ENCODE results near the gene AGAP1. TPM values are rescaled to one million over a fixed set of nuclear protein-coding genes. Genes with fewer than 3 reads are reported as not detected.

AGAP1 gene
- total RNA-seq, 1 donor from 2014 or later, result 20.4 TPM

DNA sequence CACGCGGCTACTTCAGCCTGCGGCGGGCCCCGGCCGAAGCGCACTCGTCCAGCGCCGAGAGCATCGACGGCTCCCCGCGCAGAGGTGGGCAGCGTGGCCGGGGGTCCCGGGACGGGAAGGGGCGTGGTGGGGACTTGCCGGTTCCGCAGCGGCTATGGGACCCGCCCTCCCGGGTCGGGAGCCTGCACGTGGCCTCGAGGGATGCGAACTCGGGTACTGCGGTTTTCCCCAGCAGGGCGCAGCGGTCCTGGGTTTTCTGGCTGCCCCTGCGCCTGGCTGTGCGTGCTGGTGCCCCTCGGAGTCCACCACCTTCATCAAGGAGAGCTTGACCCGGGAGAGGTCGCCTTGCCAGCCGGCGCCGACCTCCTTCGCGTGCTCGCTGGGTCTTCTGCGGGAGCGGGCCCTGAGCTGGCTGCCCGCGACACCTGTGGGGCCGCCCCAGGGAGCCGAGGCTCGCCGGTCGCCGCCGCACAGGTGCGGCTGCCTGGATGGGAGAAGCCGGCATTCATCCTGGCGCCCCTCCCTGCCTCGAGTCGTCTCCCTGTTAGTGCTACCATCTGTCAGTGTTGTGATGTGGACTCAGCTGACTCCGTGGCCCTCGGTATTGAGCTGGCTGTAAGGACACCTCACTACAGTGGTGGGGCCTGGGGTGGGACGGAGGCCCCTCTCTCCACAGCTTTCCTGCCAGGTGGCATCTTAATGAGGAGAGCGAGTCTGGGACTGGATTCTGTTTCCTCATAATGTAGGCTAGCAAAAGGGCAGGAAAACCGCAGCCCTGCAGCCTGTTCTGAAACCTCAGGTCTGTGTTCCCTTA, 177.3 kb downstream of the AGAP1 start:
- Mint-ChIP-seq H3K9me3 (peaks cover 1% of the 10 kb centered on the region), H3K4me3 (peak overlapping the region; percentile 88), H3K4me1 (peaks cover 45% of the 10 kb centered on the region), H3K27me3 (ENCODE audit: insufficient read depth, low read depth) (peaks cover 2% of the 10 kb centered on the region), H3K36me3 (peaks cover 2% of the 10 kb centered on the region), H3K27ac (no peak overlapping the region)
- TF ChIP-seq, protein P1, sequence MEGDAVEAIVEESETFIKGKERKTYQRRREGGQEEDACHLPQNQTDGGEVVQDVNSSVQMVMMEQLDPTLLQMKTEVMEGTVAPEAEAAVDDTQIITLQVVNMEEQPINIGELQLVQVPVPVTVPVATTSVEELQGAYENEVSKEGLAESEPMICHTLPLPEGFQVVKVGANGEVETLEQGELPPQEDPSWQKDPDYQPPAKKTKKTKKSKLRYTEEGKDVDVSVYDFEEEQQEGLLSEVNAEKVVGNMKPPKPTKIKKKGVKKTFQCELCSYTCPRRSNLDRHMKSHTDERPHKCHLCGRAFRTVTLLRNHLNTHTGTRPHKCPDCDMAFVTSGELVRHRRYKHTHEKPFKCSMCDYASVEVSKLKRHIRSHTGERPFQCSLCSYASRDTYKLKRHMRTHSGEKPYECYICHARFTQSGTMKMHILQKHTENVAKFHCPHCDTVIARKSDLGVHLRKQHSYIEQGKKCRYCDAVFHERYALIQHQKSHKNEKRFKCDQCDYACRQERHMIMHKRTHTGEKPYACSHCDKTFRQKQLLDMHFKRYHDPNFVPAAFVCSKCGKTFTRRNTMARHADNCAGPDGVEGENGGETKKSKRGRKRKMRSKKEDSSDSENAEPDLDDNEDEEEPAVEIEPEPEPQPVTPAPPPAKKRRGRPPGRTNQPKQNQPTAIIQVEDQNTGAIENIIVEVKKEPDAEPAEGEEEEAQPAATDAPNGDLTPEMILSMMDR (IDR thresholded peaks at IDR 0.05), result no peak
- TF ChIP-seq EZH2 (IDR thresholded peaks at IDR 0.05) (no peak), EZH2phosphoT487 (IDR thresholded peaks at IDR 0.05) (no peak)
- Histone ChIP-seq H3K4me3 (peak overlapping the region; percentile 72), H3K79me2 (ENCODE audit: low read depth) (peaks cover 75% of the 10 kb centered on the region), H3K9me3 (ENCODE audit: low read depth) (no peaks in the 10 kb centered on the region), H3K4me2 (peak overlapping the region; percentile 93), H2AFZ (replicated peaks) (no peak overlapping the region), H3F3A (ENCODE audit: low read depth) (peaks cover 10% of the 10 kb centered on the region), H3K9ac (no peak overlapping the region), H3K27ac (no peak overlapping the region), H3K36me3 (no peaks in the 10 kb centered on the region), H3K27me3 (peaks cover 23% of the 10 kb centered on the region), H3K4me1 (peaks cover 39% of the 10 kb centered on the region), H4K20me1 (ENCODE audit: low read depth) (peaks cover 92% of the 10 kb centered on the region)
- DNase-seq (ENCODE audit: low spot score), result peak; percentile 14

DNA sequence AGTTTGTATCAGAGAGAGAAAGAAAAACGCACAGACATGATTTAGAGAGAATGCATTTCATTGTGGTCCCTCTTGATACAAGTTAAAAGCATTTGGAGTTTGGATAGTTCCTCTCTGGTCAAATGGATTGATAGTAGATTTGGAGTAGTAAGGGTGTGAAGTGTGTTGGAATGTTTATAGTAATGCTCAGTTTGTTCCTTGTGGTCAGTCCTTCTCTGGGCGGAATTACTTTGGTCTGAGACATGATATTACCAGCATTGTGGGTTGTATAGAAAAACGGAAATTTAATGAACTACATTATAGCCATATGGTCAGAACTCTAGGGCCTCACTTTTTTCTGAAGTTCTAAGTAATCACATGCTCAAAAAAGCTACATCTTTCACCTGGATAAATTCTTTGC, 178.9 kb downstream of the AGAP1 start:
- no peaks in the 10 kb centered on the region for H3K36me3 ChIP-seq

DNA sequence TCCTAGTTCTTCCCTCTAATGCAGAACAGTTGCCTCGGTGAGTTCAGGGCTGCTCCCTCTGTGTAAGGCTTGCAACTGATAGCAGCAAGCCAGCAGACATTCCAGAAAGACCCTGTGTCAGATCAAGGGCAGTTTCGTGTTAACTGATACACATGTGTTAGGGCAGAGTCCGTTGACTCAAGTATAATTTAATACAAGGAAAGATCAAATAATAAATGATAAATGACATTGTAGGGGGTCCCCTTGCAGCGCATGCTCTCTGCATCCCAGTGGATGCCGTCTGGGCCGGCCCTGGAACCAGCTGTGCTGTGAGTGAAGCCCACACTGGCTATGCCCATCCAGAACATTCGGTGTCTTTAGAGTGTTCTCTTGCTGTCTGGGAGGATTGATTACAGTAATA, 180.3 kb downstream of the AGAP1 start:
- Histone ChIP-seq H3K36me3 (no peaks in the 10 kb centered on the region), H3K4me2 (no peak overlapping the region), H3K4me1 (peaks cover 22% of the 10 kb centered on the region), H3K79me2 (ENCODE audit: low read depth) (peaks cover 91% of the 10 kb centered on the region), H3K4me3 (no peak overlapping the region), H4K20me1 (ENCODE audit: low read depth) (peaks cover 92% of the 10 kb centered on the region), H3F3A (ENCODE audit: low read depth) (peaks cover 8% of the 10 kb centered on the region), H3K27me3 (peaks cover 23% of the 10 kb centered on the region), H2AFZ (replicated peaks) (no peak overlapping the region), H3K9ac (no peak overlapping the region), H3K9me3 (ENCODE audit: low read depth) (no peaks in the 10 kb centered on the region), H3K27ac (no peak overlapping the region)
- no peak for DNase-seq (ENCODE audit: low spot score)
- H3K9me3 Mint-ChIP-seq, result peaks cover 2% of the 10 kb centered on the region
- peaks cover 10% of the 10 kb centered on the region for H3K36me3 Mint-ChIP-seq
- H3K27ac Mint-ChIP-seq, result no peak overlapping the region
- H3K4me1 Mint-ChIP-seq, result peaks cover 39% of the 10 kb centered on the region
- TF ChIP-seq, protein P1 (IDR thresholded peaks at IDR 0.05), result no peak
- TF ChIP-seq EZH2 (IDR thresholded peaks at IDR 0.05) (no peak), EZH2phosphoT487 (IDR thresholded peaks at IDR 0.05) (no peak)
- no peak overlapping the region for H3K4me3 Mint-ChIP-seq
- no peaks in the 10 kb centered on the region for H3K27me3 Mint-ChIP-seq (ENCODE audit: insufficient read depth, low read depth)

More for the DNA sequence above, 178.9 kb downstream of the AGAP1 start:
- Histone ChIP-seq H3K27me3 (peaks cover 23% of the 10 kb centered on the region), H3K4me3 (peak overlapping the region; percentile 72), H3K4me1 (peaks cover 33% of the 10 kb centered on the region), H3K9ac (no peak overlapping the region), H3K27ac (no peak overlapping the region), H4K20me1 (ENCODE audit: low read depth) (peaks cover 92% of the 10 kb centered on the region), H3K9me3 (ENCODE audit: low read depth) (no peaks in the 10 kb centered on the region), H2AFZ (replicated peaks) (no peak overlapping the region), H3F3A (ENCODE audit: low read depth) (peaks cover 8% of the 10 kb centered on the region), H3K79me2 (ENCODE audit: low read depth) (peaks cover 77% of the 10 kb centered on the region), H3K4me2 (peak overlapping the region; percentile 93)
- Mint-ChIP-seq H3K4me3 (peak overlapping the region; percentile 4), H3K9me3 (peaks cover 2% of the 10 kb centered on the region), H3K27ac (no peak overlapping the region), H3K27me3 (ENCODE audit: insufficient read depth, low read depth) (peaks cover 2% of the 10 kb centered on the region), H3K4me1 (peaks cover 45% of the 10 kb centered on the region), H3K36me3 (peaks cover 4% of the 10 kb centered on the region)
- TF ChIP-seq, protein P1 (IDR thresholded peaks at IDR 0.05), result no peak
- TF ChIP-seq EZH2 (IDR thresholded peaks at IDR 0.05) (no peak), EZH2phosphoT487 (IDR thresholded peaks at IDR 0.05) (no peak)
- DNase-seq (ENCODE audit: low spot score), result no peak

Measured in neural progenitor cell (in vitro differentiated cells).